HEK293 (cell line): ENCODE measurements around the gene TBX1.

Experiments
- CTCF ChIA-PET: fragments of 350-600 bp; formaldehyde crosslinking; extraction: SDS; loops from one replicate; lab custom pipeline; 2021; ENCODE audit warnings: antibody characterized with exemption; lab: Yijun Ruan, JAX
- POLR2A ChIA-PET: fragments of 300-600 bp; formaldehyde crosslinking; extraction: SDS; loops from one replicate; lab custom pipeline; 2020; ENCODE audit warnings: antibody characterized with exemption, inconsistent platforms; lab: Yijun Ruan, JAX
- H3K27ac ChIP-seq: fragments of 200-500 bp; sonication (Bioruptor generic); 2 replicates; pipeline ENCODE4 v1.5.1; 2014; ENCODE audit warnings: low read depth, low read length, control low read depth, inconsistent platforms; ENCODE audit errors: extremely low read depth
- H3K36me3 ChIP-seq, 2 experiments: fragments of 200-500 bp in 1 of 2; sonication (Bioruptor generic) in 1 of 2; 1 replicate in 1 of 2; 2 replicates in 1 of 2; pipeline ENCODE4 v1.5.1; 2014 to 2017; ENCODE audit warnings: inconsistent platforms in 2 of 2, low read length in 2 of 2; ENCODE audit not compliant: control insufficient read depth in 2 of 2, insufficient read depth in 1 of 2
- H3K4me1 ChIP-seq: fragments of 200-500 bp; sonication (Bioruptor generic); 2 replicates; pipeline ENCODE4 v1.5.1; 2014; ENCODE audit warnings: mild to moderate bottlenecking, low read length, inconsistent platforms; ENCODE audit not compliant: control insufficient read depth, insufficient read depth
- H3K4me3 ChIP-seq: 2 replicates; pipeline ENCODE4 v1.5.1; 2011; ENCODE audit warnings: low read depth, mild to moderate bottlenecking, control low read depth, low read length, moderate library complexity
- H3K9me3 ChIP-seq: fragments of 200-500 bp; sonication (Bioruptor generic); 2 replicates; pipeline ENCODE4 v1.5.1; 2014; ENCODE audit warnings: low read depth, low read length, inconsistent platforms; ENCODE audit not compliant: control insufficient read depth, insufficient read depth
- EGR2 ChIP-seq: fragments of 450-650 bp; formaldehyde crosslinking; IDR thresholded peaks from 2 replicates; pipeline ENCODE4 v1.5.1; 2016; ENCODE audit warnings: low read depth, missing biosample characterization, missing genetic modification characterization
- GLIS1 ChIP-seq: fragments of 450-650 bp; formaldehyde crosslinking; IDR thresholded peaks from 2 replicates; pipeline ENCODE4 v1.5.1; 2016; ENCODE audit warnings: missing biosample characterization, missing genetic modification characterization
- GLIS2 ChIP-seq: fragments of 450-650 bp; formaldehyde crosslinking; IDR thresholded peaks from 2 replicates; pipeline ENCODE4 v1.5.1; 2016; ENCODE audit warnings: missing biosample characterization, missing genetic modification characterization
- KLF17 ChIP-seq: fragments of 450-650 bp; formaldehyde crosslinking; IDR thresholded peaks from 2 replicates; pipeline ENCODE4 v1.5.1; 2016; ENCODE audit warnings: missing biosample characterization, missing genetic modification characterization
- PRDM10 ChIP-seq: fragments of 450-650 bp; formaldehyde crosslinking; IDR thresholded peaks from 2 replicates; pipeline ENCODE4 v1.5.1; 2016; ENCODE audit warnings: missing biosample characterization, missing genetic modification characterization
- ZBTB26 ChIP-seq: fragments of 450-650 bp; formaldehyde crosslinking; optimal IDR thresholded peaks from 2 replicates; pipeline ENCODE3; 2016; ENCODE audit warnings: missing biosample characterization, mild to moderate bottlenecking, missing genetic modification characterization
- ZBTB48 ChIP-seq: fragments of 450-650 bp; formaldehyde crosslinking; IDR thresholded peaks from 2 replicates; pipeline ENCODE4 v1.5.1; 2016; ENCODE audit warnings: missing biosample characterization, missing genetic modification characterization
- ZFHX2 ChIP-seq: fragments of 450-650 bp; formaldehyde crosslinking; conservative IDR thresholded peaks from 2 replicates; pipeline ENCODE4 v1.5.1; 2016; ENCODE audit warnings: missing biosample characterization, missing genetic modification characterization
- ZNF335 ChIP-seq: fragments of 450-650 bp; formaldehyde crosslinking; conservative IDR thresholded peaks from 2 replicates; pipeline ENCODE4 v1.5.1; 2016; ENCODE audit warnings: missing biosample characterization, missing genetic modification characterization
- ZNF561 ChIP-seq: fragments of 450-650 bp; IDR thresholded peaks from 2 replicates; pipeline ENCODE4 v1.5.1; 2018; ENCODE audit warnings: missing biosample characterization, missing genetic modification characterization, borderline replicate concordance
- ZNF623 ChIP-seq: fragments of 450-650 bp; formaldehyde crosslinking; IDR thresholded peaks from 2 replicates; pipeline ENCODE4 v1.5.1; 2016; ENCODE audit warnings: missing biosample characterization, missing genetic modification characterization
- TF ChIP-seq, protein P1 (sequence below): fragments of 450-650 bp; IDR thresholded peaks from 2 replicates; pipeline ENCODE4 v1.5.1; 2018; ENCODE audit warnings: missing biosample characterization, mild to moderate bottlenecking, missing genetic modification characterization
- TF ChIP-seq, protein P2 (sequence below): fragments of 450-650 bp; formaldehyde crosslinking; IDR thresholded peaks from 2 replicates; pipeline ENCODE4 v1.5.1; 2016; ENCODE audit warnings: missing biosample characterization, missing genetic modification characterization

Gene TBX1

GRCh38 chr22:19714312-19715187 lies 46.0 kb upstream of the TBX1 start, which contains the start of gene SEPTIN5 (continued):
- TF ChIP-seq, protein P1, sequence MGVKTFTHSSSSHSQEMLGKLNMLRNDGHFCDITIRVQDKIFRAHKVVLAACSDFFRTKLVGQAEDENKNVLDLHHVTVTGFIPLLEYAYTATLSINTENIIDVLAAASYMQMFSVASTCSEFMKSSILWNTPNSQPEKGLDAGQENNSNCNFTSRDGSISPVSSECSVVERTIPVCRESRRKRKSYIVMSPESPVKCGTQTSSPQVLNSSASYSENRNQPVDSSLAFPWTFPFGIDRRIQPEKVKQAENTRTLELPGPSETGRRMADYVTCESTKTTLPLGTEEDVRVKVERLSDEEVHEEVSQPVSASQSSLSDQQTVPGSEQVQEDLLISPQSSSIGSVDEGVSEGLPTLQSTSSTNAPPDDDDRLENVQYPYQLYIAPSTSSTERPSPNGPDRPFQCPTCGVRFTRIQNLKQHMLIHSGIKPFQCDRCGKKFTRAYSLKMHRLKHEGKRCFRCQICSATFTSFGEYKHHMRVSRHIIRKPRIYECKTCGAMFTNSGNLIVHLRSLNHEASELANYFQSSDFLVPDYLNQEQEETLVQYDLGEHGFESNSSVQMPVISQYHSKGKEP = no peak
- TF ChIP-seq, protein P2, sequence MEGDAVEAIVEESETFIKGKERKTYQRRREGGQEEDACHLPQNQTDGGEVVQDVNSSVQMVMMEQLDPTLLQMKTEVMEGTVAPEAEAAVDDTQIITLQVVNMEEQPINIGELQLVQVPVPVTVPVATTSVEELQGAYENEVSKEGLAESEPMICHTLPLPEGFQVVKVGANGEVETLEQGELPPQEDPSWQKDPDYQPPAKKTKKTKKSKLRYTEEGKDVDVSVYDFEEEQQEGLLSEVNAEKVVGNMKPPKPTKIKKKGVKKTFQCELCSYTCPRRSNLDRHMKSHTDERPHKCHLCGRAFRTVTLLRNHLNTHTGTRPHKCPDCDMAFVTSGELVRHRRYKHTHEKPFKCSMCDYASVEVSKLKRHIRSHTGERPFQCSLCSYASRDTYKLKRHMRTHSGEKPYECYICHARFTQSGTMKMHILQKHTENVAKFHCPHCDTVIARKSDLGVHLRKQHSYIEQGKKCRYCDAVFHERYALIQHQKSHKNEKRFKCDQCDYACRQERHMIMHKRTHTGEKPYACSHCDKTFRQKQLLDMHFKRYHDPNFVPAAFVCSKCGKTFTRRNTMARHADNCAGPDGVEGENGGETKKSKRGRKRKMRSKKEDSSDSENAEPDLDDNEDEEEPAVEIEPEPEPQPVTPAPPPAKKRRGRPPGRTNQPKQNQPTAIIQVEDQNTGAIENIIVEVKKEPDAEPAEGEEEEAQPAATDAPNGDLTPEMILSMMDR = no peak
- peak; percentile 58 for TF ChIP-seq ZNF335 (tag by site-specific recombination)
- TF ChIP-seq ZBTB48 (tag by site-specific recombination) = peak; percentile 43; the same call in 1 of the 2 replicates

DNA sequence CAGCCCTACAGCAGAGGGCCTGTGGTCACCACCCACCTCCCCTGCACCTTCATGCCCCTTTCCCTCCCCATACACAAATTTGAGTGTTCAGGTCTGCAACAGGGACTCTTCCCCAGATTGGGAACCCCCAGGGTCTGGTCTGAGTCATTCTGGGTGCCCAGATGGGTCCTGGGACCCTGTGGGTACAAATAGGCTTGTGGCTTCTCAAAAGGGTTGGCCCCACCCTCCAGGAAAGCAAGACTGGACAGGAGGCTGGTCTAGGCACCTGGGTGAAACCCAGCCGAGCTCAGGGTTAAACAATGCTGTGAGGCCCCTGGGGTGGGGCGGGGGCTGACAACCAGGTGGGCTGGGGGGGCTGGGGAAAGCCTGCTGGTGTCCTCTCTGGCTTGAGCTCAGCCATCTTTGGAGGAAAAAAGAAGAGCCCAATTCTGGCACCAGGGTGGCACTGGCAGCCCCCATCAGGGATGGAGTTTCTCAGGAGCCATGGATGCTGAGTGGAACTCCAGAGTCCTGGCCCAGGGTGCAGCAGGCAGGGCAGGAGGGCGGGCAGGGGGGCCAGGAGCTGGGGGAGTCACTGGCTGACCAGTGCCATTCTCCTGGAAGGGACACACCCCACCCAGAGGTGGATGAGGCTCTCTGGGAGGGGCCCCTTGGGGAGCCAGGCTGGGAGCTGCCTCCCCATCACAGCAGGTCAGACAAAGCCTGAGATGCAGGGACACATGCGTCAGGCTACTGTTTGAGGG lies 45.2 kb upstream of the TBX1 start:
- Histone ChIP-seq H3K4me1 (no peaks in the 10 kb centered on the region; the same call in 1 of the 2 replicates), H3K36me3 (peaks cover 0 to 11% of the 10 kb centered on the region in 2 experiments; a peak in 1 of 3 replicates)
- ChIA-PET CTCF (interaction anchor here (0.6 to 1.7 kb wide), 3 partner anchors 9 to 15 kb away, joined by 3 to 6 read pairs (median 6); partner anchors contain the start of gene GP1BB), POLR2A (no interaction called here)
- TF ChIP-seq ZFHX2 (tag by site-specific recombination) (0 out of 2 replicates have a peak, but pooled peaks have one; percentile 5), EGR2 (tag by site-specific recombination) (no peak), PRDM10 (peak; percentile 82), ZNF623 (tag by site-specific recombination) (peak; percentile 53), GLIS1 (peak; percentile 38; the same call in 1 of the 2 replicates), GLIS2 (tag by site-specific recombination) (0 out of 2 replicates have a peak, but pooled peaks have one; percentile 36), KLF17 (no peak), ZBTB26 (tag by site-specific recombination) (no peak), ZNF561 (no peak)
- TF ChIP-seq, all 188 proteins: peak for 5
- Histone ChIP-seq H3K9me3 (no peaks in the 10 kb centered on the region), H3K4me3 (peak overlapping the region; percentile 53), H3K27ac (no peak overlapping the region; the same call in 1 of the 2 replicates)
